Measurements from ENCODE around the gene CCNDBP1.

GRCh38 chr15:43184407-43185124 lies 637 bp upstream of the CCNDBP1 start:
- TF ChIP-seq POLR2AphosphoS5 (IDR thresholded peaks at IDR 0.05) (no peak), CTCF (IDR thresholded peaks at IDR 0.05) (no peak)
